Gastrocnemius medialis (tissue), 4 donors: ENCODE data around the gene NUP214. TPM values are rescaled to one million over a fixed set of nuclear protein-coding genes. Genes with fewer than 3 reads are reported as not detected.

ENCODE experiments used
- ATAC-seq, 2 donors: fragments of 150-250 bp; one replicate each; pipeline ENCODE4 v1.9.1; 2016
- DNase-seq, 2 donors: peaks; one replicate each; pipeline ENCODE4 v3.0.0-alpha.2; 2019
- H3K27ac ChIP-seq, 4 donors: fragments of 200-600 bp; sonication (generic); 1 replicate in 1 of 4; 2 replicates in 3 of 4; pipeline ENCODE4 v1.5.1; 2016 to 2018; ENCODE audit warnings: mild to moderate bottlenecking in 2 of 4, moderate library complexity in 1 of 4
- H3K27me3 ChIP-seq, 3 donors: fragments of 200-600 bp; sonication (generic) in 2 of 3; 1 replicate in 1 of 3; 2 replicates in 2 of 3; pipeline versions ENCODE4 v1.5.1 to v1.6.0; 2016 to 2019; ENCODE audit warnings: mild to moderate bottlenecking in 1 of 3, moderate library complexity in 1 of 3
- H3K36me3 ChIP-seq, 2 donors: fragments of 200-600 bp; sonication (generic) in 1 of 2; one replicate each; pipeline ENCODE4 v1.5.1; 2017 to 2018
- H3K4me1 ChIP-seq, 2 donors: fragments of 200-600 bp; sonication (generic) in 1 of 2; one replicate each; pipeline ENCODE4 v1.5.1; 2016 to 2017; ENCODE audit warnings: mild to moderate bottlenecking in 2 of 2
- H3K4me3 ChIP-seq, 4 donors: fragments of 200-600 bp; sonication (generic) in 3 of 4; 1 replicate in 1 of 4; 2 replicates in 3 of 4; pipeline ENCODE4 v1.5.1; 2016 to 2019; ENCODE audit warnings: mild to moderate bottlenecking in 2 of 4
- H3K9me3 ChIP-seq, 3 donors: fragments of 200-600 bp; sonication (generic) in 2 of 3; 1 replicate in 1 of 3; 2 replicates in 2 of 3; pipeline ENCODE4 v1.5.1; 2016 to 2019
- POLR2A ChIP-seq, 2 donors: fragments of 450-650 bp; IDR thresholded peaks; one replicate each; pipeline ENCODE4 v1.6.1; 2017; ENCODE audit warnings: antibody characterized with exemption in 2 of 2, mild to moderate bottlenecking in 2 of 2, moderate library complexity in 2 of 2
- in situ Hi-C, 4 donors: fragments of 200-750 bp; cut with MboI; loops; one replicate each; pipeline versions ENCODE4 v1.15.0 to v1.8.0; 2017; ENCODE audit warnings: low sequenced_read_pairs in 4 of 4
- intact Hi-C: fragments of 100-400 bp; cut with DNase I; formaldehyde crosslinking; loops from one replicate; pipeline ENCODE4 v1.15.1; 2023; ENCODE audit warnings: low total_unique reads
- total RNA-seq, 4 donors: library from RNA; depleted of rRNA; stranded (reverse); fragments of >200 nt; gene quantifications; one replicate each; pipeline versions ENCODE4 v1.1.0 to v1.2.3, GENCODE V29; 2016
- TF ChIP-seq, protein P1 (sequence below), 5 experiments: fragments of 450-650 bp in 3 of 5; fragments of 200-600 bp in 2 of 5; sonication (generic) in 2 of 5; IDR thresholded peaks in 4 of 5; conservative IDR thresholded peaks in 1 of 5; 1 replicate in 4 of 5; 2 replicates in 1 of 5; pipeline ENCODE4 v1.5.1; 2016 to 2019; ENCODE audit warnings: antibody characterized with exemption in 5 of 5, mild to moderate bottlenecking in 3 of 5, moderate library complexity in 3 of 5

Gene NUP214
- total RNA-seq, 4 donors from 2014 or later, result 24.2 to 47.5 (median 29.9) TPM

DNA sequence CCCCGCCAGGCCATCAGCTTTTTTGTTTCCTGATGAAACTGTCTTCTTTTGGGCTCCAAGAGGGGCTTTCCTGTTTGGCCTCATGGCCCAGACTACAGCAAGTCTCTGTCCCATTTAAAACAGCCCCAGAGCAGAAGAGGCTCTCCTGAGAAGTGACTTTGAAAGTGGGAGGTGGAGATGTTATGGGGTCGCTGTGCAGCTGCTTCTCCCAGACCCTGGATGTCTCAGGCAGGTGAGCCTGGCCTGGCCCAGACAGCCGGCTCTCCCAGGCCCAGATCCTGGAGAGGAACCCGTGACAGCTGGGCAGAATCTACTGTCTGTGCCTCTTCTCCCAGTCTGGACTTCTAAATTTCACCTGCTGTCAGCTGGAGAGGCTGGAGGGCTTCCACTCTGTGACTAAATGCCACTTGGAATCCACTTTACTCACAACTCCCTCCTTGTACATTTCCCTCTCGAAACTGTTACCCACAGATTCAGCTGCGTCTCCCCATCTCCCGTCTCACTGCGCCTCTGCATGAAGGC lies 130.4 kb downstream of the NUP214 start:
- H3K36me3 ChIP-seq, result peaks cover 0 to 14% of the 10 kb centered on the region in 2 donors
- peak overlapping the region in 2 of 4 donors; percentile 23 to 29 for H3K4me3 ChIP-seq
- H3K9me3 ChIP-seq, result no peaks in the 10 kb centered on the region
- intact Hi-C loops, result no loop called here
- in situ Hi-C loops, result no loop called here
- H3K27me3 ChIP-seq, result no peaks in the 10 kb centered on the region
- peaks cover 27 to 38% of the 10 kb centered on the region in 2 donors for H3K4me1 ChIP-seq
- ATAC-seq (peak; percentile 64 to 68), DNase-seq (peak; percentile 65 to 67)
- TF ChIP-seq POLR2A (IDR thresholded peaks at IDR 0.05), result no peak
- TF ChIP-seq, protein P1, sequence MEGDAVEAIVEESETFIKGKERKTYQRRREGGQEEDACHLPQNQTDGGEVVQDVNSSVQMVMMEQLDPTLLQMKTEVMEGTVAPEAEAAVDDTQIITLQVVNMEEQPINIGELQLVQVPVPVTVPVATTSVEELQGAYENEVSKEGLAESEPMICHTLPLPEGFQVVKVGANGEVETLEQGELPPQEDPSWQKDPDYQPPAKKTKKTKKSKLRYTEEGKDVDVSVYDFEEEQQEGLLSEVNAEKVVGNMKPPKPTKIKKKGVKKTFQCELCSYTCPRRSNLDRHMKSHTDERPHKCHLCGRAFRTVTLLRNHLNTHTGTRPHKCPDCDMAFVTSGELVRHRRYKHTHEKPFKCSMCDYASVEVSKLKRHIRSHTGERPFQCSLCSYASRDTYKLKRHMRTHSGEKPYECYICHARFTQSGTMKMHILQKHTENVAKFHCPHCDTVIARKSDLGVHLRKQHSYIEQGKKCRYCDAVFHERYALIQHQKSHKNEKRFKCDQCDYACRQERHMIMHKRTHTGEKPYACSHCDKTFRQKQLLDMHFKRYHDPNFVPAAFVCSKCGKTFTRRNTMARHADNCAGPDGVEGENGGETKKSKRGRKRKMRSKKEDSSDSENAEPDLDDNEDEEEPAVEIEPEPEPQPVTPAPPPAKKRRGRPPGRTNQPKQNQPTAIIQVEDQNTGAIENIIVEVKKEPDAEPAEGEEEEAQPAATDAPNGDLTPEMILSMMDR (IDR thresholded peaks at IDR 0.05 in 4 of 5, conservative IDR thresholded peaks at IDR 0.05 in 1 of 5), result no peak
- H3K27ac ChIP-seq, result peak overlapping the region; percentile 85 to 95 (median 90)

DNA sequence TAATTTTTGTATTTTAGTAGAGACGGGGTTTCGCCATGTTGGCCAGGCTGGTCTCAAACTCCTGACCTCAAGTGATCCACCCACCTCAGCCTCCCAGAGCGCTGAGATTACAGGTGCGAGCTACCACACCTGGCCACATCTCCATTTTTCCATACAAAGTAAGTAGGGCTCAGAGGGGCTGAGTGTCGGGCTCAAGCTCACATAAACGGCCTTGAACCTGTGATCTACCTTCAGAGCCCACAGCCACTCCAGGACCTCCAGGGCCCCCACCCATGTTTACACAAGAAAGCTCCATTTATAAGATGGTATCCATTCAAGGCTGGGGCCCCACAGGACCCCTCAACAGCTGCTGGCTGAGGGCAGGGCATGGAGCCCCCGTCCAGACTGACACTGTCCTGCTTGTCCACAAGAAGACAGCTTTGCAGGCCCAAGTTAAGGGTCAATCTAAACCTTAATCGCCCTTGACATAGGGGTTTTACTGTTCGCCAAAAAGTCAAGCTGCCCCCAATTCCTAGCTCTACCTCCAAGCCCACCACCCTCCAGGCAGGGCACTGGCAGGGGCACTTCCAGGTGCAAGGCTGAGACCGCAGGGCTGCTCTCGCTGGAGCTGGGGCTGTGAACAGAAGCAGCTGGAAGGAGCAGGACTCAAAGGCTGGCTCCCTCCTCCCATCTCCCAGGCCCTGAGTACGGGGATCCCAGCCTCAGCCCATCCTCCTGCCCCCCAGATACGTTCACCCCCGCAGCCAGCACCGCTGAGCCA lies 132.1 kb downstream of the NUP214 start:
- TF ChIP-seq, protein P1 (IDR thresholded peaks at IDR 0.05 in 4 of 5, conservative IDR thresholded peaks at IDR 0.05 in 1 of 5), result no peak
- no peak for TF ChIP-seq POLR2A (IDR thresholded peaks at IDR 0.05)

DNA sequence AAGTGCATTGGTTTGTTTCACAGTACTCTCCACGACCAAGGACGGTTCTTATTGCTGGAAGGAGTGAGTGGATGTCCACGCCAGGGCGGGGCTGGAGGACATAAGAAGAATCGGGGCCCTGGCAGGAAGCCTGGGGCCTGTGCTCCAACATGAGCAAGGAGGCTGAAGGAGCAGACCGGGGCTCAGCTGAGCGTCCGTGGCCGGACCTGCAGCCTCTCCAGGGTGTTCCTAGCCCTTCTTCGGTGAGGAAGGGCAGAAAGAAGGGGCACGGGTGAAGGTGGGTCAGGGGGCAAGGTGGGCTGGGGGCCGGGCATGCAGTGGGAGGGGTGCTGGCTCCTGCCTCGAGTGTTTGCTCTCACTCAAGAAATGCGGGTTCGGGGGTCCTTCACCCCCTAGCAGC lies 132.8 kb downstream of the NUP214 start:
- intact Hi-C loops, result no loop called here
- H3K27me3 ChIP-seq, result no peaks in the 10 kb centered on the region
- no peak for ATAC-seq
- peaks cover 27 to 38% of the 10 kb centered on the region in 2 donors for H3K4me1 ChIP-seq
- TF ChIP-seq POLR2A (IDR thresholded peaks at IDR 0.05), result no peak
- TF ChIP-seq, protein P1 (IDR thresholded peaks at IDR 0.05 in 4 of 5, conservative IDR thresholded peaks at IDR 0.05 in 1 of 5), result no peak
- peak overlapping the region; percentile 21 to 95 (median 60) for H3K27ac ChIP-seq
- peak in 1 of 2 donors; percentile 54 for DNase-seq
- no peaks in the 10 kb centered on the region for H3K9me3 ChIP-seq
- peaks cover 0 to 19% of the 10 kb centered on the region in 2 donors for H3K36me3 ChIP-seq
- no peak overlapping the region for H3K4me3 ChIP-seq
- in situ Hi-C loops, result no loop called here

More for the DNA sequence above, 132.1 kb downstream of the NUP214 start:
- Histone ChIP-seq H3K27ac (peak overlapping the region; percentile 18 to 95 (median 90)), H3K4me1 (peaks cover 27 to 38% of the 10 kb centered on the region in 2 donors), H3K9me3 (no peaks in the 10 kb centered on the region), H3K36me3 (peaks cover 0 to 19% of the 10 kb centered on the region in 2 donors), H3K27me3 (no peaks in the 10 kb centered on the region), H3K4me3 (no peak overlapping the region)
- DNase-seq (no peak), ATAC-seq (no peak)
- in situ Hi-C loops (no loop called here), intact Hi-C loops (no loop called here)

DNA sequence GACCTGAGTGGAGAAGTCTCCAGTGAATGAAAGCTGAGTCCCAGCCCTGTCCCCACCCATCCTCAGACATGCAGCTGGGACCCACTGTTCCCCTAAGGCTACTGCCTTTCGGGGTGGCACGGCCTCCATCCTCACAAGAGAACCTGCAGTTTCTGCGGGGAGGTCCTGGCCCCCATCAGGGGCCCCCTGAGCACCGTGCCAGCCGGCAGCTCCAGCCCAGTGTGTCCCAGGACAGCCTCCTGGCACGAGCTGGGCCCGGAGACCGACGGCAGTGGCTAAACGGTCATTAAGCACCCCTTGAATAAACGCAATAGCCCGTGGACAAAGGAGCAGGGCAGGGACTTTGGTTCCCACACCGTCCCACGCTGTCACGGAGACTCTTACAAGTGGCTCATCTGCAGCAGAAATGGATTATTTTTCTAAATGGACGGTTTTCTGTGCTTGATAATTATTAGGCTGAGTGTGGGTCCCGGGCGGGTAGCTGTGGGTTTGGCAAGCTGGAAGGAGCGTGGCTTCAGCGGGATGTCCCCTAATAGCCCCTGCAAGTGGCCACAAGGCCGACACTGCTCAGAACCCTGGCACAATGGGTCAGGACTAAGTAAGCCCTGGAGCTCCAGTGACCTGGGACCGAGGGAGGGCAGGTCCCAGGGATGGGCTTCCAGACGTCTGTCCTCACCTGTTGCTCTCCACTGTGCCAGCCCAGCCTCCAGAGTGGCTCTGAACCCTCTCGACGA lies 133.5 kb downstream of the NUP214 start:
- in situ Hi-C loops, result no loop called here
- peaks cover 0 to 19% of the 10 kb centered on the region in 2 donors for H3K36me3 ChIP-seq
- ATAC-seq, result no peak
- H3K9me3 ChIP-seq, result no peaks in the 10 kb centered on the region
- no peaks in the 10 kb centered on the region for H3K27me3 ChIP-seq
- intact Hi-C loops, result no loop called here
- no peak for DNase-seq
- no peak for TF ChIP-seq POLR2A (IDR thresholded peaks at IDR 0.05)
- TF ChIP-seq, protein P1 (IDR thresholded peaks at IDR 0.05 in 4 of 5, conservative IDR thresholded peaks at IDR 0.05 in 1 of 5), result no peak
- peak overlapping the region in 3 of 4 donors; percentile 32 to 95 (median 88) for H3K27ac ChIP-seq
- no peak overlapping the region for H3K4me3 ChIP-seq
- H3K4me1 ChIP-seq, result peaks cover 34 to 37% of the 10 kb centered on the region in 2 donors
